K562 (cell line): ENCODE results near the gene ASXL2. TPM values are rescaled to one million over a fixed set of nuclear protein-coding genes. Genes with fewer than 3 reads are reported as not detected.
A peak's percentile ranks its signal among the peaks of the same experiment; 100 is the strongest.

ENCODE experiments used
- CBFA2T3 ChIP-seq: fragments of 450-650 bp; IDR thresholded peaks from 2 replicates; pipeline ENCODE4 v1.6.1; 2017
- FIP1L1 ChIP-seq: fragments of 200-400 bp; formaldehyde crosslinking; IDR thresholded peaks from 2 replicates; pipeline ENCODE4 v1.6.1; 2018; ENCODE audit warnings: mild to moderate bottlenecking, low read depth, low read length; ENCODE audit not compliant: poor library complexity, severe bottlenecking
- GABPB1 ChIP-seq: sonication (generic); formaldehyde crosslinking; IDR thresholded peaks from 2 replicates; pipeline ENCODE4 v1.8.0; 2022; ENCODE audit warnings: mild to moderate bottlenecking, missing genetic modification reagents
- HMGN3 ChIP-seq: IDR thresholded peaks from 2 replicates; pipeline ENCODE4 v1.6.1; 2011; ENCODE audit warnings: borderline replicate concordance, low read depth, mild to moderate bottlenecking, mixed read lengths, low read length; ENCODE audit not compliant: insufficient read length; ENCODE audit errors: extremely low read depth
- RBBP5 ChIP-seq: fragments of 200-600 bp; sonication (generic); IDR thresholded peaks from 2 replicates; pipeline ENCODE4 v1.6.1; 2012; ENCODE audit warnings: borderline replicate concordance, mild to moderate bottlenecking, low read length, control low read depth, inconsistent platforms; ENCODE audit not compliant: insufficient read depth, poor library complexity, severe bottlenecking
- SMARCA4 ChIP-seq: fragments of 450-650 bp; IDR thresholded peaks from 2 replicates; pipeline ENCODE4 v1.6.1; 2016
- SUPT5H ChIP-seq: fragments of 450-650 bp; IDR thresholded peaks from 2 replicates; pipeline ENCODE4 v1.6.1; 2016
- TEAD4 ChIP-seq, 2 experiments: sonication (generic) in 1 of 2; formaldehyde crosslinking in 1 of 2; IDR thresholded peaks; 2 replicates each; pipeline versions ENCODE4 v1.6.1 to v1.8.0; 2012 to 2022; ENCODE audit warnings: borderline replicate concordance in 1 of 2, inconsistent platforms in 1 of 2, low read length in 1 of 2, mild to moderate bottlenecking in 1 of 2, missing genetic modification reagents in 1 of 2
- TFE3 ChIP-seq: fragments of 450-650 bp; formaldehyde crosslinking; IDR thresholded peaks from 2 replicates; pipeline ENCODE4 v1.4.0; 2020; ENCODE audit warnings: mild to moderate bottlenecking, mixed read lengths
- ZBTB2 ChIP-seq: fragments of 450-650 bp; IDR thresholded peaks from 2 replicates; pipeline ENCODE4 v1.6.1; 2016; ENCODE audit warnings: antibody characterized with exemption
- ZKSCAN3 ChIP-seq: fragments of 250-450 bp; sonication (Bioruptor Pico); IDR thresholded peaks from 2 replicates; pipeline ENCODE4 v1.4.0; 2020
- ZNF146 ChIP-seq: IDR thresholded peaks from one replicate; pipeline ENCODE4 v1.6.1; 2018; ENCODE audit warnings: missing compliant biosample characterization; ENCODE audit not compliant: unreplicated experiment
- ZNF239 ChIP-seq: fragments of 250-450 bp; sonication (Bioruptor Pico); IDR thresholded peaks from 2 replicates; pipeline ENCODE4 v1.4.0; 2020; ENCODE audit warnings: mild to moderate bottlenecking
- ZNF512 ChIP-seq: IDR thresholded peaks from 2 replicates; pipeline ENCODE4 v1.6.1; 2016; ENCODE audit warnings: missing genetic modification characterization, missing compliant biosample characterization
- ZNF668 ChIP-seq: fragments of 250-450 bp; sonication (Bioruptor Pico); IDR thresholded peaks from 2 replicates; pipeline ENCODE4 v1.8.0; 2022; ENCODE audit warnings: mild to moderate bottlenecking, inconsistent platforms
- ZNF699 ChIP-seq: fragments of 250-450 bp; sonication (Bioruptor Pico); IDR thresholded peaks from 2 replicates; pipeline ENCODE4 v1.8.0; 2021; ENCODE audit warnings: mild to moderate bottlenecking, moderate library complexity; ENCODE audit not compliant: insufficient replicate concordance
- ZSCAN32 ChIP-seq: fragments of 450-650 bp; formaldehyde crosslinking; IDR thresholded peaks from 2 replicates; pipeline ENCODE4 v1.4.0; 2020; ENCODE audit warnings: mild to moderate bottlenecking, moderate library complexity
- polyA plus RNA-seq, 8 experiments: library from polyadenylated mRNA; depleted of rRNA in 4 of 8; stranded (reverse) in 5 of 8; unstranded in 3 of 8; fragments of >200 nt; fragmentation: Nextera tagmentation in 2 of 8; fragmentation: Illumina TruSeq in 1 of 8; extraction: Ambion mirVana in 2 of 8; extraction: Trizol in 1 of 8; gene quantifications; 2 replicates each; pipeline versions ENCODE4 v1.2.1 to v1.2.3, GENCODE V29; 2011 to 2014; ENCODE audit warnings: inconsistent platforms in 1 of 8, missing spikeins in 1 of 8
- total RNA-seq, 7 experiments: library from RNA; depleted of rRNA in 6 of 7; stranded (reverse); fragments of >200 nt in 6 of 7; fragmentation: Illumina TruSeq in 2 of 7; extraction: Trizol in 2 of 7; gene quantifications; 2 replicates each; pipeline versions ENCODE4 v1.2.1 to v1.2.3, GENCODE V29; 2011 to 2021; ENCODE audit warnings: low replicate concordance in 1 of 7
- TF ChIP-seq, protein P1 (sequence below): fragments of 250-450 bp; sonication (Bioruptor Pico); IDR thresholded peaks from 2 replicates; pipeline ENCODE4 v1.5.0; 2021
- TF ChIP-seq, protein P2 (sequence below): fragments of 450-650 bp; formaldehyde crosslinking; IDR thresholded peaks from 2 replicates; pipeline ENCODE4 v1.4.0; 2020; ENCODE audit warnings: mild to moderate bottlenecking, moderate library complexity

Gene ASXL2
- total and polyA plus RNA-seq, 9 of the 15 experiments (the other 6 are each of a cell fraction or from before 2014, with no cell fraction given), result 2.2 to 25.9 (median 9.0) TPM

- TF ChIP-seq ZNF239 (CRISPR knock-in tag), result no peak
- TF ChIP-seq FIP1L1, result peak; percentile 75
- TF ChIP-seq TFE3, result peak; percentile 11; the same call in 1 of the 2 replicates
- 0 out of 2 replicates have a peak, but pooled peaks have one; percentile 17 for TF ChIP-seq ZBTB2
- peak; percentile 81 for TF ChIP-seq RBBP5
- peak; percentile 26 for TF ChIP-seq ZNF146 (CRISPR knock-in tag)
- no peak for TF ChIP-seq HMGN3
- no peak for TF ChIP-seq CBFA2T3
- TF ChIP-seq SUPT5H, result peak; percentile 75
- no peak for TF ChIP-seq ZNF699 (CRISPR knock-in tag)
- TF ChIP-seq, protein P1, sequence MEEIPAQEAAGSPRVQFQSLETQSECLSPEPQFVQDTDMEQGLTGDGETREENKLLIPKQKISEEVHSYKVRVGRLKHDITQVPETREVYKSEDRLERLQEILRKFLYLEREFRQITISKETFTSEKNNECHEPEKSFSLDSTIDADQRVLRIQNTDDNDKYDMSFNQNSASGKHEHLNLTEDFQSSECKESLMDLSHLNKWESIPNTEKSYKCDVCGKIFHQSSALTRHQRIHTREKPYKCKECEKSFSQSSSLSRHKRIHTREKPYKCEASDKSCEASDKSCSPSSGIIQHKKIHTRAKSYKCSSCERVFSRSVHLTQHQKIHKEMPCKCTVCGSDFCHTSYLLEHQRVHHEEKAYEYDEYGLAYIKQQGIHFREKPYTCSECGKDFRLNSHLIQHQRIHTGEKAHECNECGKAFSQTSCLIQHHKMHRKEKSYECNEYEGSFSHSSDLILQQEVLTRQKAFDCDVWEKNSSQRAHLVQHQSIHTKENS (CRISPR knock-in tag), result no peak
- TF ChIP-seq, protein P2, sequence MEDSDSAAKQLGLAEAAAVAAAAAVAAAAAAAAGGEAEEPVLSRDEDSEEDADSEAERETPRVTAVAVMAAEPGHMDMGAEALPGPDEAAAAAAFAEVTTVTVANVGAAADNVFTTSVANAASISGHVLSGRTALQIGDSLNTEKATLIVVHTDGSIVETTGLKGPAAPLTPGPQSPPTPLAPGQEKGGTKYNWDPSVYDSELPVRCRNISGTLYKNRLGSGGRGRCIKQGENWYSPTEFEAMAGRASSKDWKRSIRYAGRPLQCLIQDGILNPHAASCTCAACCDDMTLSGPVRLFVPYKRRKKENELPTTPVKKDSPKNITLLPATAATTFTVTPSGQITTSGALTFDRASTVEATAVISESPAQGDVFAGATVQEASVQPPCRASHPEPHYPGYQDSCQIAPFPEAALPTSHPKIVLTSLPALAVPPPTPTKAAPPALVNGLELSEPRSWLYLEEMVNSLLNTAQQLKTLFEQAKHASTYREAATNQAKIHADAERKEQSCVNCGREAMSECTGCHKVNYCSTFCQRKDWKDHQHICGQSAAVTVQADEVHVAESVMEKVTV (CRISPR knock-in tag), result no peak
- TF ChIP-seq ZNF668 (CRISPR knock-in tag), result no peak
- TF ChIP-seq SMARCA4, result 0 out of 2 replicates have a peak, but pooled peaks have one; percentile 28
- no peak for TF ChIP-seq ZNF512 (tag)
- no peak for TF ChIP-seq ZSCAN32 (CRISPR knock-in tag)
- no peak for TF ChIP-seq TEAD4 (IDR thresholded peaks at IDR 0.05; ENCODE audit: low read length)
- TF ChIP-seq TEAD4 (CRISPR knock-in tag; IDR thresholded peaks at IDR 0.05; ENCODE audit: borderline replicate concordance), result no peak
- peak; percentile 63 for TF ChIP-seq GABPB1 (CRISPR knock-in tag)
- TF ChIP-seq ZKSCAN3 (CRISPR knock-in tag), result no peak
Measured at GRCh38 chr2:25877431-25878360, 591 bp downstream of the ASXL2 start (continued).
